Sigmoid colon (tissue), 7 donors: ENCODE measurements around the gene SPRTN. TPM values are rescaled to one million over a fixed set of nuclear protein-coding genes. Genes with fewer than 3 reads are reported as not detected.

Experiments used
- DNase-seq: peaks from one replicate; pipeline ENCODE4 v3.0.0-alpha.2; 2019
- H3K27ac ChIP-seq, 4 donors: fragments of 200-600 bp; sonication (generic); one replicate each; pipeline ENCODE4 v1.5.1; 2016 to 2019; ENCODE audit warnings: mild to moderate bottlenecking in 1 of 4
- H3K27me3 ChIP-seq, 3 donors: fragments of 200-600 bp; sonication (generic); one replicate each; pipeline ENCODE4 v1.5.1; 2019; ENCODE audit warnings: mild to moderate bottlenecking in 1 of 3
- H3K36me3 ChIP-seq, 4 donors: fragments of 200-600 bp; sonication (generic); one replicate each; pipeline ENCODE4 v1.5.1; 2016 to 2019
- H3K4me1 ChIP-seq, 4 donors: fragments of 200-600 bp; sonication (generic); one replicate each; pipeline ENCODE4 v1.5.1; 2017 to 2019
- H3K4me3 ChIP-seq, 4 donors: fragments of 200-600 bp; sonication (generic); one replicate each; pipeline ENCODE4 v1.5.1; 2017 to 2019; ENCODE audit warnings: mild to moderate bottlenecking in 2 of 4, moderate library complexity in 1 of 4
- H3K9me3 ChIP-seq, 4 donors: fragments of 200-600 bp in 3 of 4; sonication (generic) in 3 of 4; one replicate each; pipeline versions ENCODE4 v1.5.1 to v1.6.1; 2013 to 2019
- CTCF ChIP-seq, 4 experiments: fragments of 450-650 bp in 3 of 4; fragments of 200-600 bp in 1 of 4; IDR thresholded peaks; one replicate each; pipeline ENCODE4 v1.5.1; 2016 to 2019; ENCODE audit warnings: antibody characterized with exemption in 4 of 4, mild to moderate bottlenecking in 3 of 4, moderate library complexity in 2 of 4
- EP300 ChIP-seq, 4 donors: sonication (generic); formaldehyde crosslinking; IDR thresholded peaks; one replicate each; pipeline ENCODE4 v1.6.1; 2017; ENCODE audit warnings: antibody characterized with exemption in 4 of 4
- POLR2A ChIP-seq, 2 donors: fragments of 450-650 bp; IDR thresholded peaks; one replicate each; pipeline ENCODE4 v1.6.1; 2016; ENCODE audit warnings: antibody characterized with exemption in 2 of 2, mild to moderate bottlenecking in 2 of 2, moderate library complexity in 2 of 2
- POLR2AphosphoS5 ChIP-seq, 4 donors: sonication (generic); formaldehyde crosslinking; IDR thresholded peaks; one replicate each; pipeline ENCODE4 v1.6.1; 2017; ENCODE audit warnings: antibody characterized with exemption in 4 of 4
- WGBS, 2 donors: extraction: QIAGEN DNeasy Blood & Tissue Kit; methylation state at CpG; one replicate each; pipeline ENCODE4 v1.1.7; 2013; 5-methylcytosine and 5-hydroxymethylcytosine counted together
- intact Hi-C: fragments of 100-400 bp; cut with DNase I; formaldehyde crosslinking; loops from one replicate; pipeline ENCODE4 v1.15.1; 2023
- polyA plus RNA-seq, 3 donors: library from polyadenylated mRNA; stranded (reverse); fragments of 200-250 nt; gene quantifications; one replicate each; pipeline ENCODE4 v1.2.3, GENCODE V29; 2013
- total RNA-seq, 4 donors: library from RNA; depleted of rRNA; stranded (reverse); fragments of >200 nt; gene quantifications; one replicate each; pipeline ENCODE4 v1.1.0, GENCODE V29; 2016
- donor health status: healthy with polysubstance abuse.
- donor health status: Bipolar disorder and iron deficiency.
- donor health status: healthy.

SPRTN gene
- total and polyA plus RNA-seq, 7 donors = 5.2 to 16.1 (median 10.5) TPM

GRCh38 chr1:231311720-231312431, 26.2 kb upstream of the SPRTN start:
- Histone ChIP-seq H3K4me1 (no peaks in the 10 kb centered on the region), H3K9me3 (no peaks in the 10 kb centered on the region), H3K36me3 (no peaks in the 10 kb centered on the region), H3K27ac (no peak overlapping the region), H3K4me3 (no peak overlapping the region), H3K27me3 (no peaks in the 10 kb centered on the region)
- no peak for TF ChIP-seq POLR2AphosphoS5 (IDR thresholded peaks at IDR 0.05)
- no peak for TF ChIP-seq POLR2A (IDR thresholded peaks at IDR 0.05)
- no peak for TF ChIP-seq CTCF (IDR thresholded peaks at IDR 0.05)
- no peak for TF ChIP-seq EP300 (IDR thresholded peaks at IDR 0.05)
- 82 to 83% methylated on average over 8 of the region's 8 CpGs for WGBS, 2 donors
- no peak for DNase-seq
- intact Hi-C loops = no loop called here

- Histone ChIP-seq H3K4me1 (no peaks in the 10 kb centered on the region), H3K27me3 (no peaks in the 10 kb centered on the region), H3K9me3 (no peaks in the 10 kb centered on the region), H3K4me3 (no peak overlapping the region), H3K36me3 (no peaks in the 10 kb centered on the region), H3K27ac (no peak overlapping the region)
- TF ChIP-seq EP300 (IDR thresholded peaks at IDR 0.05) = no peak
- no peak for TF ChIP-seq POLR2A (IDR thresholded peaks at IDR 0.05)
- TF ChIP-seq CTCF (IDR thresholded peaks at IDR 0.05) = no peak
- TF ChIP-seq POLR2AphosphoS5 (IDR thresholded peaks at IDR 0.05) = no peak
- no peak for DNase-seq
- WGBS, 2 donors = 86 to 95% methylated on average over 5 of the region's 5 CpGs
- intact Hi-C loops = no loop called here
Measured at GRCh38 chr1:231312432-231312788, 25.7 kb upstream of the SPRTN start.

DNA sequence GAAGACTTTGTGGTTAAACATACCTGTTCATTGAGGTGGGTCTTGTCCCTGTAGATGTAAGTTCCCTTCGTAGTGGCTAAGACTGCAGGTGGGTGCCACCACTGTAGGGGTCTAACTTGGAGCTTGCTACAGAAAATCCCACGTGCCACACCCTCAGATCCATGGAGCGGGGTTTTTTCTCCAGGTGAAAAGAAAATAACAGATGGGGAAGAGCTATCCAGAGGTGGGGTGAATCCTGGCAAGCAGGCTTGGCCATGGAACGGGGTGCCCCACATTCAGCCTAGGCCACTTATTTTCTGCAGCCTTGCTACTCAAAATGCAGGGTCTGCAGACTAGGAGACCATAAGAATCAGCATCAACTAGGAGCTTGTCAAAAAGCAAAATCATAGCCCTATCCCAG, 24.4 kb upstream of the SPRTN start:
- H3K4me3 ChIP-seq = no peak overlapping the region
- no peak for DNase-seq
- H3K27me3 ChIP-seq = no peaks in the 10 kb centered on the region
- 79 to 90% methylated on average over 4 of the region's 4 CpGs for WGBS, 2 donors
- no peaks in the 10 kb centered on the region for H3K4me1 ChIP-seq
- intact Hi-C loops = no loop called here
- no peaks in the 10 kb centered on the region for H3K36me3 ChIP-seq
- no peak for TF ChIP-seq POLR2A (IDR thresholded peaks at IDR 0.05)
- no peak for TF ChIP-seq POLR2AphosphoS5 (IDR thresholded peaks at IDR 0.05)
- TF ChIP-seq EP300 (IDR thresholded peaks at IDR 0.05) = no peak
- TF ChIP-seq CTCF (IDR thresholded peaks at IDR 0.05) = no peak
- H3K9me3 ChIP-seq = no peaks in the 10 kb centered on the region
- H3K27ac ChIP-seq = no peak overlapping the region

DNA sequence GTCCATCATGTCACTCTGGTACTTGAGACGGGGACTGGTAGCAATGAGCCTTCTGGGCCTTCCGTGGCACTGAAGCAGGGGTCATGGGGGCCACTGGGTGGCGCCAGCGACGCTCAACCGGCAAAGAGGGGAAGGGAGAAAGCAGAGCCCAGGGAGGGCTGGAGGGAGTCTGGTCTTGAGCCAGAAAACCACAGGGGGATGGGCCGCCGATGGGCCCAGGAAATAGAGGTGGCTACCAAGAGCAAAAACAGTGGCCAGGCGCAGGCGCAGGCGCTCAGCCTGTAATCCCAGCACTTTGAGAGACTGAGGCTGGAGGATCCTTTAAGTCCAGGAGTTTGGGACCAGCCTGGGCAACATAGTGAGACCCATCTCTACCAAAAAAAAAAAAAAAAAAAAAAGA, 22.2 kb upstream of the SPRTN start:
- Histone ChIP-seq H3K27ac (no peak overlapping the region), H3K36me3 (no peaks in the 10 kb centered on the region), H3K27me3 (no peaks in the 10 kb centered on the region), H3K9me3 (no peaks in the 10 kb centered on the region), H3K4me1 (no peaks in the 10 kb centered on the region), H3K4me3 (no peak overlapping the region)
- DNase-seq = no peak
- no peak for TF ChIP-seq POLR2A (IDR thresholded peaks at IDR 0.05)
- peak in 2 of 4 experiments; percentile 9 to 14 for TF ChIP-seq CTCF (IDR thresholded peaks at IDR 0.05)
- intact Hi-C loops = no loop called here
- 42 to 43% methylated on average over 11 of the region's 11 CpGs for WGBS, 2 donors
